PFSK-1 (cell line): Measurements from ENCODE around the gene TGIF2.

Experiments used
- FOXP2 ChIP-seq: optimal IDR thresholded peaks from 2 replicates; pipeline ENCODE3; 2011; ENCODE audit warnings: borderline replicate concordance, control low read depth, inconsistent platforms; ENCODE audit not compliant: insufficient read depth; ENCODE audit errors: extremely low read length, extremely low read depth
- POLR2AphosphoS5 ChIP-seq: IDR thresholded peaks from 2 replicates; pipeline ENCODE4 v1.6.1; 2012; ENCODE audit warnings: low read depth, mild to moderate bottlenecking, control low read depth, low read length, moderate library complexity
- REST ChIP-seq, 2 experiments: IDR thresholded peaks; 2 replicates each; pipeline versions ENCODE4 v1.6.1 to v1.8.0; 2011 to 2012; ENCODE audit warnings: low read depth in 2 of 2, low read length in 2 of 2, control low read depth in 1 of 2, inconsistent platforms in 1 of 2, mild to moderate bottlenecking in 1 of 2, moderate library complexity in 1 of 2; ENCODE audit not compliant: insufficient read depth in 1 of 2
- SIN3A ChIP-seq: IDR thresholded peaks from 2 replicates; pipeline ENCODE4 v1.6.1; 2012; ENCODE audit warnings: mild to moderate bottlenecking, low read length, moderate library complexity, borderline replicate concordance; ENCODE audit not compliant: insufficient read depth
- TAF1 ChIP-seq: IDR thresholded peaks from 2 replicates; pipeline ENCODE4 v1.6.1; 2012; ENCODE audit warnings: low read length, control low read depth, borderline replicate concordance; ENCODE audit not compliant: insufficient read depth

The TGIF2 gene

DNA sequence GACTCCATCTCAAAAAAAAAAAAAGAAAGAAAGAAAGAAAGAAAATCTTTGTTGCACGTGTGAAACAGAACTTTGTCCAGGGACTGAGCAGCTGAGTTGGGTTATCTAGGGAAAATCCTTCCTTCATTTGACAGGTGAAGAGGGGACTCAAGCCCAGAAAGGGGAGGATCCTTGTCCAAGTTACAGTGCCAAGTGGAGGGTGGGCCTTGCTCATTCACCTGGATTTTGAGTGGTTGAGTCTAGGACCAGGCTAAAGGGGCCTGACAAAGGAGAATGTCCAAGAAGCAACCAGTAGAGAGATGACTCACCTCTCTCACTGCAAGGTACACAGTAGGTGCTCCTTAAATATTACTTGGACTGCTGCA is 2.7 kb downstream of the TGIF2 start:
- TF ChIP-seq SIN3A (no peak), TAF1 (no peak)

DNA sequence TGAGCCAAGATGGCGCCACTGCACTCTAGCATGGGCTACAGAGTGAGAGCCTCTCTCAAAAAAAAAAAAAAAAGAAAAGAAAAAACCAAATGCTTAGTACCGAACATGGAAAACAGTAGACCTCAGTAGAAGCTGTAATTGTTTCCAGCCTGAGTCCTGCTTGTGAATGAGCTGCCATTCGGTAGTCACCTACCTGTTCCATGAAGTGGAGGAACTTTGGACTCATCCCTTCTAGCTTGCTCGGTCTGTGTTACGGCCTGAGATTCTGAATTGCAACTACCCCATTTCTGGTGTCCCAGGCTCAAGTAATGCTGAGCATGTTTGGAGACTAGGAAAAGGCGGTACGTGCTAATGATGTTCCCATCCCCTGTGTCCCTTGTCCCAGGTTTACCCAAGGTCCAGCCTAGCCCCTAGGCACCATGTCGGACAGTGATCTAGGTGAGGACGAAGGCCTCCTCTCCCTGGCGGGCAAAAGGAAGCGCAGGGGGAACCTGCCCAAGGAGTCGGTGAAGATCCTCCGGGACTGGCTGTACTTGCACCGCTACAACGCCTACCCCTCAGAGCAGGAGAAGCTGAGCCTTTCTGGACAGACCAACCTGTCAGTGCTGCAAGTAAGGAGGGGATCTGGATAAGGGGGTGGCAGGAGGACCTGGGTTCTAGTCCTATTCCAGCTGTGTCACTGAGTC is 5.1 kb downstream of the TGIF2 start:
- TF ChIP-seq REST (IDR thresholded peaks at IDR 0.05; ENCODE audit: insufficient read depth in 1 of 2, low read depth in 2 of 2, low read length in 2 of 2) (no peak), FOXP2 (no peak), POLR2AphosphoS5 (no peak)

- TF ChIP-seq POLR2AphosphoS5 (no peak), SIN3A (no peak), FOXP2 (no peak), REST (IDR thresholded peaks at IDR 0.05; ENCODE audit: insufficient read depth in 1 of 2, low read depth in 2 of 2, low read length in 2 of 2) (no peak), TAF1 (no peak)
These were observed 6.7 kb downstream of the TGIF2 start for GRCh38 chr20:36579996-36580545.

DNA sequence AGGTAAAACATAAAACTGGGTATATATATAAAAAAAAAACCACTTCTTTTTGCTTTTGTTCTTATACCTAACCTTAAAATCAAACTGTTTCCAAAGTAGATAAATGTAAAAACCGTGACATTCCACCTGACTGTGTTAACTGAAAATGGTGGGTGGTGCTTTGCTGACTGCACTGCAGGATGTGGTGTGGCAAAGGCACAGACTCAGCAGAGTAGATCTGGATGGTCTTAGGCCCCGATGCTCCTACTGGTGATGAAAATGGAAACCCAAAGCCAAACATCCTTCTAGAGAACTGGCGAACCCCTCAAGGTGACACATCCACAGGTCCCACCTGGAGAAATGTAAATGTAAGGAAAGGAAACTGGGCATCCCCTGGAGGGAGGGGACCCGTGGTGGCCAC is 8.9 kb downstream of the TGIF2 start:
- TF ChIP-seq FOXP2 (no peak), POLR2AphosphoS5 (no peak), TAF1 (no peak), SIN3A (no peak), REST (IDR thresholded peaks at IDR 0.05; ENCODE audit: insufficient read depth in 1 of 2, low read depth in 2 of 2, low read length in 2 of 2) (no peak)

GRCh38 chr20:36582821-36583220 is 9.4 kb downstream of the TGIF2 start:
- TF ChIP-seq FOXP2 (no peak), POLR2AphosphoS5 (no peak), REST (IDR thresholded peaks at IDR 0.05; ENCODE audit: insufficient read depth in 1 of 2, low read depth in 2 of 2, low read length in 2 of 2) (no peak), TAF1 (no peak), SIN3A (no peak)
